Panc1 (cell line): Measurements from ENCODE around the gene RPL36A. TPM values are rescaled to one million over a fixed set of nuclear protein-coding genes. Genes with fewer than 3 reads are reported as not detected.

Experiments used
- ATAC-seq: fragments of 200-7000 bp; cut with Tn5 transposase; 2 replicates; pipeline ENCODE4 v1.9.1; 2020; ENCODE audit warnings: mild to moderate bottlenecking, moderate library complexity
- BruUV-seq: library from RNA; stranded (reverse); fragments of 400-500 nt; replicated peaks from 2 replicates; lab custom pipeline; 2021; lab: Mats Ljungman, UMichigan
- CTCF ChIA-PET: fragments of 300-600 bp; sonication (Branson Sonifier 250); formaldehyde crosslinking; loops from one replicate; lab custom pipeline; 2022; ENCODE audit warnings: antibody characterized with exemption; lab: Charles Lee
- POLR2A ChIA-PET: fragments of 300-600 bp; sonication (Branson Sonifier 250); formaldehyde crosslinking; loops from one replicate; lab custom pipeline; 2022; ENCODE audit warnings: antibody characterized with exemption; lab: Charles Lee
- DNase-seq: peaks from one replicate; pipeline ENCODE4 v3.0.0-alpha.2; 2010; ENCODE audit warnings: low read depth, low spot score
- H3K27ac ChIP-seq: 2 replicates; pipeline ENCODE4 v1.5.1; 2011; ENCODE audit warnings: mild to moderate bottlenecking, low read length, inconsistent platforms
- H3K27me3 ChIP-seq: fragments of 200-500 bp; sonication (Bioruptor generic); 2 replicates; pipeline ENCODE4 v1.6.0; 2014; ENCODE audit warnings: low read length, inconsistent platforms; ENCODE audit not compliant: control insufficient read depth, insufficient read depth
- H3K36me3 ChIP-seq: fragments of 200-500 bp; sonication (Bioruptor generic); 2 replicates; pipeline ENCODE4 v1.5.1; 2014; ENCODE audit warnings: inconsistent platforms, mild to moderate bottlenecking, low read length, moderate library complexity; ENCODE audit not compliant: control insufficient read depth, insufficient read depth
- H3K4me1 ChIP-seq: 2 replicates; pipeline ENCODE4 v1.5.1; 2011; ENCODE audit warnings: inconsistent platforms, mild to moderate bottlenecking, low read length, moderate library complexity; ENCODE audit not compliant: control insufficient read depth, insufficient read depth
- H3K4me3 ChIP-seq, 2 experiments: 2 replicates each; pipeline ENCODE4 v1.5.1; 2011 to 2012; ENCODE audit warnings: low read depth in 2 of 2, low read length in 2 of 2, mild to moderate bottlenecking in 2 of 2, inconsistent platforms in 1 of 2, moderate library complexity in 1 of 2
- H3K9me3 ChIP-seq: fragments of 200-500 bp; sonication (Bioruptor generic); 2 replicates; pipeline ENCODE4 v1.5.1; 2014; ENCODE audit warnings: low read depth, mild to moderate bottlenecking, inconsistent platforms, low read length, moderate library complexity; ENCODE audit not compliant: control insufficient read depth, insufficient read depth
- CTCF ChIP-seq: fragments of 450-650 bp; IDR thresholded peaks from 2 replicates; pipeline ENCODE4 v1.5.1; 2017; ENCODE audit warnings: mild to moderate bottlenecking
- POLR2AphosphoS5 ChIP-seq: IDR thresholded peaks from 2 replicates; pipeline ENCODE4 v1.6.1; 2012; ENCODE audit warnings: mild to moderate bottlenecking, low read depth, low read length, moderate library complexity
- REST ChIP-seq, 2 experiments: IDR thresholded peaks; 2 replicates each; pipeline ENCODE4 v1.6.1; 2011 to 2012; ENCODE audit warnings: low read depth in 2 of 2, control low read depth in 1 of 2, low read length in 1 of 2, mild to moderate bottlenecking in 1 of 2, moderate library complexity in 1 of 2; ENCODE audit not compliant: insufficient read depth in 1 of 2
- SIN3A ChIP-seq: IDR thresholded peaks from 2 replicates; pipeline ENCODE4 v1.6.1; 2012; ENCODE audit warnings: low read depth, mild to moderate bottlenecking, low read length, moderate library complexity, borderline replicate concordance; ENCODE audit not compliant: insufficient read depth
- TCF7L2 ChIP-seq: IDR thresholded peaks from 2 replicates; pipeline ENCODE4 v1.6.1; 2011; ENCODE audit warnings: mild to moderate bottlenecking, low read depth, low read length, inconsistent platforms
- in situ Hi-C: cut with HindIII; loops from 2 replicates; pipeline ENCODE4 v1.10.0; 2016; ENCODE audit warnings: low sequenced_read_pairs, low pct_unique_long_range_greater_than_20kb
- intact Hi-C: fragments of 100-400 bp; cut with micrococcal nuclease; formaldehyde crosslinking; loops from one replicate; pipeline ENCODE4 v1.10.0; 2022; ENCODE audit not compliant: unreplicated experiment
- total RNA-seq: library from RNA; stranded (reverse); gene quantifications from one replicate; pipeline ENCODE4 v1.2.1, GENCODE V29; 2021; ENCODE audit not compliant: unreplicated experiment

The RPL36A gene
- total RNA-seq, 1 experiment from 2014 or later: 308 TPM

GRCh38 chrX:101411984-101412383 is 21.2 kb downstream of the RPL36A start:
- ChIA-PET POLR2A (no interaction called here), CTCF (no interaction called here)
- Histone ChIP-seq H3K36me3 (peaks cover 12% of the 10 kb centered on the region), H3K4me1 (peaks cover 12% of the 10 kb centered on the region; the same call in 1 of the 2 replicates), H3K27ac (no peak overlapping the region), H3K4me3 (no peak overlapping the region), H3K27me3 (no peaks in the 10 kb centered on the region), H3K9me3 (no peaks in the 10 kb centered on the region)
- no TSS peak for BruUV-seq
- ATAC-seq: no peak
- in situ Hi-C loops (no loop called here), intact Hi-C loops (loop anchor here (10.0 kb wide), 1 partner anchor 183 kb away; no protein-coding TSS in a partner anchor)
- DNase-seq: no peak
- no peak for TF ChIP-seq CTCF
- TF ChIP-seq REST (IDR thresholded peaks at IDR 0.05; ENCODE audit: insufficient read depth in 1 of 2, low read depth in 2 of 2, low read length in 1 of 2): no peak
- TF ChIP-seq POLR2AphosphoS5: no peak
- no peak for TF ChIP-seq TCF7L2
- no peak for TF ChIP-seq SIN3A

- BruUV-seq: no TSS peak
- intact Hi-C loops: loop anchor here (1.0 to 10.0 kb wide), 2 partner anchors 179 to 384 kb away; no protein-coding TSS in a partner anchor
- POLR2A ChIA-PET: no interaction called here
- Histone ChIP-seq H3K4me3 (no peak overlapping the region), H3K4me1 (peaks cover 16% of the 10 kb centered on the region), H3K27ac (peak overlapping the region; percentile 77), H3K27me3 (no peaks in the 10 kb centered on the region), H3K36me3 (peaks cover 12% of the 10 kb centered on the region), H3K9me3 (no peaks in the 10 kb centered on the region)
- DNase-seq (peak; percentile 64), ATAC-seq (peak; percentile 67)
- peak; percentile 55; the same call in 1 of the 2 replicates for TF ChIP-seq POLR2AphosphoS5
- TF ChIP-seq CTCF: peak; percentile 82
- no peak for TF ChIP-seq REST (IDR thresholded peaks at IDR 0.05; ENCODE audit: insufficient read depth in 1 of 2, low read depth in 2 of 2, low read length in 1 of 2)
- in situ Hi-C loops: no loop called here
- CTCF ChIA-PET: no interaction called here
Measured at GRCh38 chrX:101415180-101416145, 24.7 kb downstream of the RPL36A start.
